Measurements from ENCODE around the gene GRID1.
"Not testable (repeated sequence)": the region's sequence is repeated elsewhere in the genome, so short reads cannot be mapped to it uniquely, and the experiment has no call there.

Gene GRID1

DNA sequence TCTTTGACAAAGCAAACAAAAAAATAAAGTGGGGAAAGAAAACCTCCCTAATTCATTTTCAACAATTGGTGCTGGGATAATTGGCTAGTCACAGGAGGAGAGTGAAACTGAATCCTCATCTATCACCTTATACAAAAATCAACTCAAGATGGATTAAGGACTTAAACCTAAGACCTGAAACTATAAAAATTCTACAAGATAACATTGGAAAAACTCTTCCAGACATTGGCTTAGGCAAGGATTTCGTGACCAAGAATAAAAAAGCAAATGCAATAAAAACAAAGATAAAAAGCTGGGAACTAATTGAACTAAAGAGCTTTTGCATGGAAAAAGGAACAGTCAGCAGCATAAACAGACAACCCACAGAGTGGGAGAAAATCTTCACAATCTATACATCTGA, 271.5 kb downstream of the GRID1 start:
- not testable (repeated sequence) for DNase-seq

DNA sequence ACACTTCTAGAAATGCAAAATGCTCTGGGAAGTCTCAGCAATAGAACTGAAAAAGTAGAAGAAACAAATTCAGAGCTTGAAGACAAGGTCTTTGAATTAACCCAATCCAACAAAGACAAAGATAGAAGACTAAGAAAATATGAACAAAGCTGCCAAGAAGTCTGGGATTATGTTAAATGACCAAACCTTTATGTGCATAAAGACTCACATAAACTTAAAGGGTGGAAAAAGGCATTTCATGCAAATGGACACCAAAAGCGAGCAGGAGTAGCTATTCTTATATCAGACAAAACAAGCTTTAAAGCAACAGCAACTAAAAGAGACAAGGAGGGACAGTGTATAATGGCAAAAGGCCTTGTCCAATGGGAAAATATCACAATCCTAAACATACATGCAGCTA, 274.3 kb downstream of the GRID1 start:
- DNase-seq: not testable (repeated sequence)

- DNase-seq: no peak
Measured at GRCh38 chr10:86091216-86091615, 275.4 kb downstream of the GRID1 start.

- no peak for DNase-seq
Measured at GRCh38 chr10:86090807-86091206, 275.8 kb downstream of the GRID1 start.

- no peak for DNase-seq
Measured at GRCh38 chr10:86087716-86088115, 278.9 kb downstream of the GRID1 start.

DNA sequence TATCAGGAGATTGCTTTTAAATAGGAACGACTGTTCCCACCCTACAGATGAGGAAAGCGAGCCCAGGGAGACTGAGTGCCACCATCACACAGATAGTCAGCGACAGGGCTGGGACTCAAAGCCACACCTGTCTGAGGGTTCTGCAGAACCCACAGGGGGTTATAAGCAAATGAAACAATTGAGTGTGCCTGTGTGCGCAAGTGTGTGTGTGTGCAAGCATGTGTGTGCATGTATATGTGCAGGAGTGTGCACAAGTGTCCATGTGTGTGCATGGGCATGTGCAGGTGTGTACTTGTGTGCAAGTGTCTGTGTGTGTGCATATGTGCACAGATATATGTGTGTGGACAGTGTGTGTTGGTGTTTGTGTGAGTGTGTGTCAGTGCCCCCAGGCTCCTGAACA, 280.2 kb downstream of the GRID1 start:
- DNase-seq: no peak

DNA sequence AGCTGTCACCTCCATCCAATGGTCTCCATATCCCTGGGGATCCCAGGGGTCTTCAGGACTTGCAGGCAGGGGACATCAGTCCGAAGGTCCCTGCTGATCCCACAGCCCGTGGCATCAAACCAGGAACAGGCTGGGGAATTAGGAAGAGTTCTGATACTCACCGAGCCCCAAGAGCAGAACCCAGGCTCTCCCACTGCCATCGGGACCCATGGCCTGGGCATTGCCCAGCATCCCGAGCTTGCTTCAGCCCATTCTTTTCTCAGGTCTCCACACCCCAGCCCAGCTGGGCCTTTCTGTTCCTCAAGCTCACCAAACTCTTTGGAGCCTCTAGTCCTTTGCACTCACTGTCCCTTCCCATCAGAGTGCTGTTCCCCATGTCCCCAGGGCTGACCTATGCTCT, 280.9 kb downstream of the GRID1 start:
- DNase-seq: no peak

- DNase-seq: no peak
Measured at GRCh38 chr10:86085136-86085535, 281.5 kb downstream of the GRID1 start.

- DNase-seq: no peak
Measured at GRCh38 chr10:86084585-86084984, 282.0 kb downstream of the GRID1 start.

- DNase-seq: no peak
Measured at GRCh38 chr10:86083664-86084175, 282.9 kb downstream of the GRID1 start.

DNA sequence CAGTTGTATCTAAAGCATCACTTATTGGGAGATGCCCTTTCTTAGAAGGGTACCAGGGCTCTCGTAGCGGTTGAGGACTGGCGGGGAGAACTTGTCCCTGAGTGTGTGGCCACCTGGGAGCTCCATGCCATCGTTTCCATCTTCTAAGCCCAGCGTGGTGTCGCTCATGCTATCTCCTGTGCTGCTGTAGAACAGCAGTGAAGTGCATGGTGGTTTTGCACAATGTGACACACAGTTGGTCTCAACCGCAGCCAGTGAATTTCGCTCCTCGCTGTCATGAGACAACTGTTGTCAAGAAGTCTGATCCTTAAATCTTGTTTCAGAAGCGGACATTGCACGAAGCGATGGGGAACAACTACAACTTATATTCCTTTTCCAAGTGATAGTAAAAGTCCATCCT, 283.4 kb downstream of the GRID1 start:
- no peak for DNase-seq

- DNase-seq: no peak
Measured at GRCh38 chr10:86082556-86082955, 284.0 kb downstream of the GRID1 start.

GRCh38 chr10:86079088-86079487, 287.5 kb downstream of the GRID1 start:
- DNase-seq: no peak

DNA sequence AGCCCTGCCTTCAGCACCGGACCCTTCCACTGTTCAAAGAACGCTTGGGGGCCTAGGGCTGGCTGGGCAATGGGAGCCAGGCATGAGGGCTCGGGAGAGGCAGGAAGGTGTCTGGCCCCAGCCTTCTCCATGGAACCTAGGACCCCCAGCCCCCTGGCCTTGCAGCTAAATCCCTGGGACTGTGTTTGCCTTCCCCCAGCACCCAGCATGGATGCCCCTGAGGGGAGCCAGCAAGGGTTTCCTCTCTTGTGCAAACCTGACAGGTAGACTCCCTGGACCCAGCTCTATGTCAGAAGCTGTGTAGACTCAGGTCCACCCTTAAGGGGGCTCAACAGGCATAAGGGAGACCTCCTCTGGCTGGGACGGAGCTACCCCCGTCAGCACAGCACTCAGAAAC, 288.0 kb downstream of the GRID1 start:
- DNase-seq: no peak

- DNase-seq: no peak
Measured at GRCh38 chr10:86077871-86078638, 288.5 kb downstream of the GRID1 start.

DNA sequence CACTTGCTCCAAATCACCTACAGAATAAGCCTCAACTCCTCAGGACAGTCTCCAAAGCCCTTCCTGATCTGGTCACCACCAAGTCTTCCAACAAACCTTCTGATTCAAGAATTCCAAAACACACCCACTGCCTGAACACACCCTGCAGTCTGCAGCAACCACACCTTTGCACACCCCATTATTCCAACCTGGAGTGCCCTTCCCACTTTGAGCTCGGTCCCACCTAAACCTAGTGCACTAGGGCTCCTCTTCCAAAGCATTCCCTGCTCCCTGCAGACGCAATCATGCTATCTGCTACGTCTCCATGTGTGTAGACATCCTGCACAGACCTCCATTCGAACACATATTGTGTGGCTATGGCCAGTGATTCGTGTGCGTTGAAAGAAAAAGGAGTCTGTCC, 289.3 kb downstream of the GRID1 start:
- no peak for DNase-seq

DNA sequence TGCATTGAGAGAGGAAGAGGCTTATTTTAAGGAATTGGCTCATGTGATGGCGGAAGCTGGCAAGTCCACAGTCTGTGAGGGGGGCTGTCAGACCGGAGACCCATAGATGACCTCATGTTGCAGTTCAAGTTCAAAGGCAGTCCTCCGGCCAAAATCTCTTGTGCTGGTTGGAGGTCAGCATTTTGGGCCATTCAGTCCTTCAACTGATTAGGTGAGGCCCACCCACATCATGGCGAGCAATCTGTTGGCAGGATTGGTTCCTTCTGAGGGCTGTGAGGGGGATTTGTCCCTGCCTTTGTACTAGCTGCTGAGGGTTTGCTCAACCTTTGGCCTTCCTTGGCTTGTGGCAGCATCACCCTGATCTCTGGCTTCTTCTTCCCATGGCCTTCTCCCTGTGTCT, 290.1 kb downstream of the GRID1 start:
- DNase-seq: not testable (repeated sequence)

DNA sequence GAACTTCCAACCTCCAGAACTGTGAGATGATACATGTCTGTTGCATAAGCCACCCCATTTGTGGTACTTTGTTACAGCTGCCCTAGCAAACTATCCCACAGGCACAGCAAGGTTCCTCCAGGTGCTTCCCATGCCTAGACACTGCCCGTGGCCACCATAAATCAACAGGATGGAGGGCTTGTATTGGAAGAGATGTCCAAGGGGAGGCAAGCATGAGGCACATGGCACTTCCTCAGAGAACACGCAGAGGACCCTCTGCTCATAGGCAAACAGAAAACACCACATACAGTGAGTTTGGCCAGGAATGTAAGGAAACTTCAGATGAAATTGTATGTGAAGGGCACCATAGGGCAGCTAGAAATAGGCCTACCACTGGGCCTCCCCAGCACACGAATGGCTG, 291.1 kb downstream of the GRID1 start:
- no peak for DNase-seq

- no peak for DNase-seq
Measured at GRCh38 chr10:86074294-86074693, 292.3 kb downstream of the GRID1 start.

GRCh38 chr10:86073199-86073977, 293.2 kb downstream of the GRID1 start:
- no peak for DNase-seq

DNA sequence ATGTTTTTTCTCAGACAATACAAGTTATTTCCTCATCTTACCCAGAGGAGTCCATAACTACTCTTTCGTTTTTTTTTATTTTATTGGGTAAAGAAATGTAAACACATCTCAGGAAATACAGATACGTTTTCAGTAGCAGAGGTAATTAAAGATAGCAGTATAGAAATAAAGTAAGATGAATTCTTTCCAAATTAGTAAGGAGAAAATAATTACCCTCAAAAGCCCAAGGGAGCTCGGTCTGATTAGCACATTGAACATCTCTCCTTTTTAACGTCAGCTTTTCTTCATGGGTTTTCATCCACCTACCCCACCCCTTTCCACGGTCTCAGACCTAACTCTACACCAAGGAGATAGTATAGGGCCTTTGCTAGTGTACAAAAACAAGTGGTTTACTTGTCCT, 294.2 kb downstream of the GRID1 start:
- no peak for DNase-seq

DNA sequence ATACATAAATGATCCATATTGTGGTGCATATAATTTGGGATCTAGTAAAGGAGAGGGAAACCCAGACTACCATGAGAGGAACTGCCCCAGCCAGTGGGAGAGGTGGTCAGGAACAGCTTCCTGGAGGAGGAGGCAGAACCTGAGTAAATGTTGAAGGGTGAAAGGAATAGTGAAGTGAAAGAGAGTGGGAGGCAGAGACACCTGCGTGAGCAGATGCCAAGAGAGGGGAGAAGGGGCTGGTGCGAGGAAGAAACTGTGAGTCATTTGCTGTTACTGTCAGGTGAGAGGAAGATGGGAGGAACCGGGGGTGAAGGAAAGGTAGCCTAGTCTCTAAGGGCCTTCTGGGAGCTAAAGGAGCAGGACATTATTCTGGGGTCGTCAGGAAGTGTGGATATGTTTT, 294.8 kb downstream of the GRID1 start:
- DNase-seq: no peak

DNA sequence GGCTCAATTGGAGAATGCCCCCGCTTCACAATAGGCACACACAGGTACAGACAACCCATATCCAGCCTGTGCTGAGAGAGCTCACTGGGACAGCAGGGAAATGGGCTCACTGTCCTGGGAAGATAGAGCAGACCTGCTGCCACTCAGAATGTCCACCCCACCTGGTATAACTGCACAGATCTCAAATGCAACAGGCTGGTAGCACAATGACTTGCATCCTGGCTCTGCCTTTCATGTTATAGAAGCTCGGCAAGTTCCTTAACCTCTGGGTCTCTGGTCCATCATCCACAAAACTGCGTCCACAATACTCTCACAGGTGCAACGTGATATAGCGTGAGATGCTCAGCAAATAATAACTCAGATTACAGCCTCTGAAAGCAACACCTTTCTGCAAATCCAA, 295.4 kb downstream of the GRID1 start:
- no peak for DNase-seq

DNA sequence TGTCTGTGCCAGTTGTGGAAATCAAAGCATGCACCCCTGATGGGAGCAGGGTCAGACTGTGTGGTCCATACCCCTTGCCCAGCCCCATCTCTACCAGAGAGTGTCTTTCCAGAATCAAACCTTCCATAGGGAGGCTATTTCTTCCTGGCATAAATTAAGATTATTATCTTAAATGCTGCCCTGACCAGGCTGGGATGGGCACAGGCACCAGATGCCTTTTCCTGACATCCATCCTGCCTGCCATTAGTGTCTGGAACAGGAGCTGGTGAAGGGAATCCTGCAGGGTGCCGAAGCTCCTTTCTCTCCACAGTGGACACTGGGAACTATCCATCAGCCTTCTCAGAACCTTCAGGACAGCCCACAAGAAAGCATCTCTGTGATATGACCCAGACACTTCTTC, 296.3 kb downstream of the GRID1 start:
- no peak for DNase-seq
